22Rv1 (cell line): ENCODE results near the gene FRMD3.

Experiments used
- ZFX ChIP-seq: fragments of 450-650 bp; IDR thresholded peaks from 2 replicates; pipeline ENCODE4 v1.6.1; 2017; ENCODE audit warnings: antibody characterized with exemption, borderline replicate concordance
- TF ChIP-seq, protein P1 (sequence below): fragments of 450-650 bp; IDR thresholded peaks from 2 replicates; pipeline ENCODE4 v1.5.1; 2017; ENCODE audit warnings: mild to moderate bottlenecking

DNA sequence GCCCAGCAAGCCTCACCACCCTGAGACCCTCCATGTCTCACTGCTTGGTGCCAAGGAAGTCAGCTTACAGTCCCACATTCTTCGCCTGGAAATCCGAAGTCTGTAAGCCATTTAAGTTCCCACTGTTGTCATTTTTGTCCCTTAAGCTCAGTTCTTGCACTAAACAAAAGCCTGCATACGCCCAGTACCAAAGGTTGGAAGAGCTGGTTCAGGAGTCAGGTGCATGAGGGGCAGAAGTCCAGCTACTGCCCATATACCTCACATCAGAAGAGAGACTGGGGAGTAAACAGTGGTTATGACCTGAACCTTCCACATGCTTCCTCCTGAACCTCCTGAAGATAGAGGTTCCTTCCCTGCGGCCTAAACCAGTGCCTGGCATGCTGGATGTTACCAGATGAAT lies 146.0 kb downstream of the FRMD3 start:
- TF ChIP-seq, protein P1, sequence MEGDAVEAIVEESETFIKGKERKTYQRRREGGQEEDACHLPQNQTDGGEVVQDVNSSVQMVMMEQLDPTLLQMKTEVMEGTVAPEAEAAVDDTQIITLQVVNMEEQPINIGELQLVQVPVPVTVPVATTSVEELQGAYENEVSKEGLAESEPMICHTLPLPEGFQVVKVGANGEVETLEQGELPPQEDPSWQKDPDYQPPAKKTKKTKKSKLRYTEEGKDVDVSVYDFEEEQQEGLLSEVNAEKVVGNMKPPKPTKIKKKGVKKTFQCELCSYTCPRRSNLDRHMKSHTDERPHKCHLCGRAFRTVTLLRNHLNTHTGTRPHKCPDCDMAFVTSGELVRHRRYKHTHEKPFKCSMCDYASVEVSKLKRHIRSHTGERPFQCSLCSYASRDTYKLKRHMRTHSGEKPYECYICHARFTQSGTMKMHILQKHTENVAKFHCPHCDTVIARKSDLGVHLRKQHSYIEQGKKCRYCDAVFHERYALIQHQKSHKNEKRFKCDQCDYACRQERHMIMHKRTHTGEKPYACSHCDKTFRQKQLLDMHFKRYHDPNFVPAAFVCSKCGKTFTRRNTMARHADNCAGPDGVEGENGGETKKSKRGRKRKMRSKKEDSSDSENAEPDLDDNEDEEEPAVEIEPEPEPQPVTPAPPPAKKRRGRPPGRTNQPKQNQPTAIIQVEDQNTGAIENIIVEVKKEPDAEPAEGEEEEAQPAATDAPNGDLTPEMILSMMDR: no peak
- no peak for TF ChIP-seq ZFX
